HCT116 (cell line): ENCODE data around the gene MCRIP1. TPM values are rescaled to one million over a fixed set of nuclear protein-coding genes. Genes with fewer than 3 reads are reported as not detected.

Experiments
- ATAC-seq: fragments of 200-7000 bp; cut with Tn5 transposase; 2 replicates; pipeline ENCODE4 v1.9.1; 2020; ENCODE audit warnings: mild to moderate bottlenecking, moderate library complexity
- BruUV-seq: library from RNA; stranded (reverse); fragments of 400-500 nt; replicated peaks from 2 replicates; lab custom pipeline; 2021; lab: Mats Ljungman, UMichigan
- CTCF ChIA-PET: fragments of 300-600 bp; sonication (Branson Sonifier 250); formaldehyde crosslinking; loops from one replicate; lab custom pipeline; 2021; ENCODE audit warnings: antibody characterized with exemption; lab: Charles Lee
- POLR2A ChIA-PET: fragments of 300-600, 350-600 bp; sonication (Branson Sonifier 250); formaldehyde crosslinking; loops from one replicate; lab custom pipeline; 2021; ENCODE audit warnings: antibody characterized with exemption; lab: Charles Lee
- RAD21 ChIA-PET, 2 experiments: fragments of 300-600 bp; sonication (Branson Sonifier 250); formaldehyde crosslinking; loops; one replicate each; lab custom pipeline; 2023; ENCODE audit warnings: low total read pairs in 2 of 2; ENCODE audit not compliant: uncharacterized antibody in 2 of 2, unreplicated experiment in 2 of 2, low non-redundant PET in 1 of 2; lab: Charles Lee
- DNase-seq: peaks from one replicate; pipeline ENCODE4 v3.0.0-alpha.2; 2010; ENCODE audit warnings: low read depth, low spot score
- H2AFZ ChIP-seq: fragments of 200-600 bp; shearing (Covaris generic), sonication (generic); 2 replicates; pipeline ENCODE4 v1.6.1; 2017; ENCODE audit warnings: low read depth, mixed run types, mixed read lengths, antibody characterized with exemption, low read length; ENCODE audit not compliant: poor library complexity, severe bottlenecking
- H3K27ac ChIP-seq: 2 replicates; pipeline ENCODE4 v1.5.1; 2012; ENCODE audit warnings: low read depth, low read length
- H3K27me3 ChIP-seq: fragments of 200-600 bp; sonication (generic); 2 replicates; pipeline ENCODE4 v1.6.1; 2016; ENCODE audit warnings: mixed run types, low read length, mixed read lengths; ENCODE audit not compliant: insufficient read depth
- H3K36me3 ChIP-seq, 2 experiments: fragments of 200-500 bp in 1 of 2; fragments of 200-600 bp in 1 of 2; sonication (Bioruptor generic) in 1 of 2; sonication (generic) in 1 of 2; 2 replicates each; pipeline versions ENCODE4 v1.5.1 to v1.6.1; 2014 to 2016; ENCODE audit warnings: low read length in 2 of 2, inconsistent platforms in 1 of 2, mixed read lengths in 1 of 2, mixed run types in 1 of 2; ENCODE audit not compliant: insufficient read depth in 2 of 2, control insufficient read depth in 1 of 2
- H3K4me1 ChIP-seq, 2 experiments: fragments of 200-600 bp in 1 of 2; sonication (generic) in 1 of 2; 2 replicates each; pipeline versions ENCODE4 v1.5.1 to v1.6.1; 2012 to 2017; ENCODE audit warnings: low read length in 2 of 2, inconsistent platforms in 1 of 2, mild to moderate bottlenecking in 1 of 2, mixed read lengths in 1 of 2, mixed run types in 1 of 2, moderate library complexity in 1 of 2; ENCODE audit not compliant: insufficient read depth in 2 of 2, control insufficient read depth in 1 of 2
- H3K4me2 ChIP-seq: fragments of 200-600 bp; sonication (generic); 2 replicates; pipeline ENCODE4 v1.6.1; 2017; ENCODE audit warnings: mixed run types, low read length, mixed read lengths
- H3K4me3 ChIP-seq, 2 experiments: fragments of 200-600 bp in 1 of 2; sonication (generic) in 1 of 2; replicated peaks in 1 of 2; 2 replicates each; pipeline ENCODE4 v1.5.1; 2011 to 2016; ENCODE audit warnings: low read length in 2 of 2, control low read depth in 1 of 2, low read depth in 1 of 2, mild to moderate bottlenecking in 1 of 2, mixed read lengths in 1 of 2, mixed run types in 1 of 2
- H3K79me2 ChIP-seq: fragments of 200-600 bp; sonication (generic); 2 replicates; pipeline ENCODE4 v1.6.1; 2017; ENCODE audit warnings: mild to moderate bottlenecking, mixed run types, low read length, moderate library complexity, mixed read lengths; ENCODE audit not compliant: insufficient read depth
- H3K9ac ChIP-seq: fragments of 200-600 bp; sonication (generic); 2 replicates; pipeline ENCODE4 v1.6.1; 2016; ENCODE audit warnings: low read length, mixed read lengths
- H3K9me2 ChIP-seq: fragments of 200-600 bp; sonication (generic), shearing (Covaris generic); 2 replicates; pipeline ENCODE4 v1.6.1; 2017; ENCODE audit warnings: mixed run types, mild to moderate bottlenecking, moderate library complexity; ENCODE audit not compliant: insufficient read depth
- H3K9me3 ChIP-seq, 2 experiments: fragments of 200-500 bp in 1 of 2; fragments of 200-600 bp in 1 of 2; sonication (Bioruptor generic) in 1 of 2; sonication (generic) in 1 of 2; 2 replicates each; pipeline ENCODE4 v1.6.1; 2014 to 2017; ENCODE audit warnings: low read length in 2 of 2, mixed read lengths in 2 of 2, inconsistent platforms in 1 of 2, low read depth in 1 of 2, mild to moderate bottlenecking in 1 of 2, mixed run types in 1 of 2, moderate library complexity in 1 of 2; ENCODE audit not compliant: control insufficient read depth in 1 of 2, insufficient read depth in 1 of 2
- H4K20me1 ChIP-seq: fragments of 200-600 bp; sonication (generic), shearing (Covaris generic); 2 replicates; pipeline ENCODE4 v1.6.1; 2017; ENCODE audit warnings: mixed run types, mild to moderate bottlenecking, moderate library complexity; ENCODE audit not compliant: insufficient read depth
- CEBPB ChIP-seq: IDR thresholded peaks from 2 replicates; pipeline ENCODE4 v1.6.1; 2012; ENCODE audit warnings: low read depth
- ELF1 ChIP-seq: IDR thresholded peaks from 2 replicates; pipeline ENCODE4 v1.6.1; 2012; ENCODE audit warnings: low read depth, borderline replicate concordance
- POLR2AphosphoS5 ChIP-seq: IDR thresholded peaks from 2 replicates; pipeline ENCODE4 v1.6.1; 2011; ENCODE audit warnings: mild to moderate bottlenecking, low read depth, low read length, moderate library complexity
- intact Hi-C: fragments of 100-400 bp; cut with micrococcal nuclease; formaldehyde crosslinking; loops from 2 replicates; pipeline ENCODE4 v1.10.0; 2022
- total RNA-seq: library from RNA; stranded (reverse); gene quantifications from one replicate; pipeline ENCODE4 v1.2.1, GENCODE V29; 2021; ENCODE audit not compliant: unreplicated experiment

Gene MCRIP1
- total RNA-seq, 1 experiment from 2014 or later = 59.2 TPM

DNA sequence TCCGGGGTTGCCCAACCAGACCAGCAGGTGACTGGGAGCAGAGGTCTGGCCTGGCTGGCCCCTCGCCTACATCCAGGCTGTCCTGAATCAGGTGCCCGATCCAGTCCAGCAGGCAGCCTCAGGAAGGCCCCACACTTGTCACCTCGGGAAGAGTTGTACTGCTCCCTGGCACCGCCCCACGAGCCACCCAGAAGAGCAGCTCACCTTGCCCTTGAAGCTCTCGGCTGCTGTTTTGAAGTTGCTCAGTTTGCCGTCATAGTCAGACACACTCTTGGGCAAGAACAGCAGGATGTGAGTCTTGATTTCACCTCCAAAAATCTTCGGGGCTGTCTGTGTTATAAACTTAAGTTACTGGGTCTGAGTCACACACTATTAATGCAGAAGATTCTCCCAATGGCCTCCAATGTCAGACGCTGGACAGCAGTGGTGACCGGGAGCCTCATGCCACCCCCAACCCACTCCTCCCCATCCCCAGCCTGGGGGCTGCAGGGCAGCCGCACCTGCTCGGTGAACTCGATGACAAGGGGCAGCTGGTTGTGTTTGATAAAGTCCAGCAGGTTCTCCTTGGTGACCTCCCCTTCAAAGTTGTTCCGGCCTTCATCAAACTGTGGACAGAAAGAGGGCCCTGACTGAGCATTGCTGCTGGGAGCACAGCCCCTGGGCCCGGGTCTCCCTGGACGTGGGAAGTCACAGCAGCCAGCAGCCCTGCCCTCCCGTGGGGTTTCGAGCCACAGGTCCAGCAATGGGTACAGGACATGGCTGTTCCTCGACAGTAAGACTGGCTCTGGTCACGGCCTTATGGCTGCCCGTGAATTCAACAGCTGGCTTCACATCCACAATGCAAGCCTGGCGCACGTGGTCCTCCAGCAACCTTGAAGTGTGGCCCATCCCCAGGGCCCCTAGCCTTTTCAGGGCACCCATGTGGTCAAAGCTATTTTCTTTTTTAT lies 13.9 kb upstream of the MCRIP1 start:
- POLR2A ChIA-PET = interaction anchor here (0.7 kb wide), 1 partner anchor 14 kb away, joined by 3 read pairs; the partner anchor contains the start of gene MCRIP1
- no peaks in the 10 kb centered on the region for H3K27me3 ChIP-seq
- BruUV-seq = no TSS peak
- H4K20me1 ChIP-seq = no peaks in the 10 kb centered on the region
- H3K4me3 ChIP-seq = no peak overlapping the region
- intact Hi-C loops = no loop called here
- no peaks in the 10 kb centered on the region for H3K9me2 ChIP-seq
- no peaks in the 10 kb centered on the region for H3K4me1 ChIP-seq
- no peaks in the 10 kb centered on the region for H3K9me3 ChIP-seq
- TF ChIP-seq ELF1 (no peak), POLR2AphosphoS5 (0 out of 2 replicates have a peak, but pooled peaks have one; percentile 32)
- H3K79me2 ChIP-seq = peaks cover 17% of the 10 kb centered on the region
- no peak for DNase-seq
- H2AFZ ChIP-seq = no peak overlapping the region
- CTCF ChIA-PET = no interaction called here
- no peak for ATAC-seq
- no peak overlapping the region for H3K9ac ChIP-seq
- RAD21 ChIA-PET = no interaction called here
- peaks cover 54 to 60% of the 10 kb centered on the region in 2 experiments; a peak in 3 of 4 replicates for H3K36me3 ChIP-seq
- no peak overlapping the region for H3K4me2 ChIP-seq
- no peak overlapping the region for H3K27ac ChIP-seq

DNA sequence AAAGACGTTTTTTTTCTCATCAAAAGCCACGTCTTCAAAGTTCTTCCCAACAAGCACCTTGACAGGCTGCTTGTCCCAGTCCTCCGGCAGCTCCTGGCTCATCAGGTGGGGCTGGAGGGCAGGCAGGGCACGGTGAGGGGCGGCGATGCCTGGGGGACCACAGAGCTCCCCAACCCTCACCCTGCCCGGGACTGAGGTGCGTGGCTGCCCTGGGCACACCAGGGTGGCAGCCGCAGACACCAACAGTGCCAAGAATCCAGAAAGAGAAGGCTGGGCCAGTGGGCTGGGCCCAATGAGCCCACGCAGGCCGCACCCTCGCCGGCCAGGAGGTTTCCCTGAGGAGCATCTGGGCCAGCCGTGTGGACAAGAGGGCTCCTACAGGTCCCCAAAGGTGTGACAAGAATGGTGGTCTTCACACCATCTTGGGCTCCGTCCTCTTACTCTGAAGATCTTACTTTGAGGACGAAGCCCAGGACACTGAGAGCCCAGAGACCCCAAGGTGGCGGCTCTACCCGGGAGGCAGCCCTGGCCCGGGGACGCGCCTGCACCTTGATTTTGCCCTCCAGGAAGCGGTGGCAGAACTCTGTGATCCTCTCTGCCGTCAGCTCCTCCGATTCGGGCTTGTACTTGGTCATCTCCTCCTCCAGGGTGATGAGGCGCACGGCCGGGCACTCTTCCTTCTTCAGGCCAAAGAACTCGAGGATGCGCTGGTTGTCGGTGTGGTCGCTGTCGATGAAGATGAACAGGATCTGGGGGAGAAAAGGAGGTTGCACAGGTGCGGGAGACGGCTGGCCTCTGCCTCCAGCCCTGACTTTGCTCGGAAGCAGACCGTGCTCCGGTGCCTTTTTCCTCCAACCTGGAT lies 13.0 kb upstream of the MCRIP1 start:
- H3K36me3 ChIP-seq = peaks cover 46 to 51% of the 10 kb centered on the region in 2 experiments; a peak in 3 of 4 replicates
- no peaks in the 10 kb centered on the region for H3K9me3 ChIP-seq
- no peaks in the 10 kb centered on the region for H3K4me1 ChIP-seq
- no peak overlapping the region for H3K27ac ChIP-seq
- DNase-seq = no peak
- ChIA-PET CTCF (no interaction called here), POLR2A (no interaction called here), RAD21 (no interaction called here)
- no peak overlapping the region for H3K4me3 ChIP-seq
- H3K27me3 ChIP-seq = no peaks in the 10 kb centered on the region
- no peak for ATAC-seq
- no TSS peak for BruUV-seq
- no peak overlapping the region for H3K9ac ChIP-seq
- H3K9me2 ChIP-seq = no peaks in the 10 kb centered on the region
- TF ChIP-seq CEBPB = no peak
- 0 out of 2 replicates have a peak, but pooled peaks have one; percentile 0 for TF ChIP-seq POLR2AphosphoS5
- intact Hi-C loops = no loop called here
- peaks cover 8% of the 10 kb centered on the region; the same call in 1 of the 2 replicates for H3K79me2 ChIP-seq
- H4K20me1 ChIP-seq = no peaks in the 10 kb centered on the region
- no peak overlapping the region for H2AFZ ChIP-seq
- H3K4me2 ChIP-seq = no peak overlapping the region
